Stimulated activated CD4-positive, alpha-beta T cell treated with anti-CD3 and anti-CD28 coated beads, TNF-alpha, amount 100 ng/mL, for 24 hours (primary cell): ENCODE results near the gene LAMA2.

Experiments
- DNase-seq, 3 experiments: peaks; one replicate each; pipeline ENCODE4 v3.0.0-alpha.2; 2020; ENCODE audit warnings: low read depth in 3 of 3

Gene LAMA2

DNA sequence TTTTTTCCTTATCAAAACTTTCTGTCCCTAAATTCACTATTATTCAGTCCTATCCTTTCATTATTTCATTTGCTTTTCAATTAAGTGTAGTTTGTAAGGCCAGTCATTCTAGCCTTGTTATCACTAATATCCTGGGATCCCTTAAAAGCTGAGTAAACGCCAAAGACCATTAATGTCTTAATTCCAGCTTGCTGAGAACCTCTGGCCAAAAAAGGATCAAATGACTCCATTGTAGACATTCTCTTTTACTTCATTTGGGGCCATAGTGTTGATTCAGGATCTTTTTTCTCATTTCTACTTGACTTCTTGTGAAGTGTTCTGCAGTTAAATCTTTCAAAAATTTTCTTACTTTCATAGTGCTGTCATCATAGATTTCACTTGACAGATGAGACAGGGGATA lies 379.7 kb downstream of the LAMA2 start:
- DNase-seq, result no peak

DNA sequence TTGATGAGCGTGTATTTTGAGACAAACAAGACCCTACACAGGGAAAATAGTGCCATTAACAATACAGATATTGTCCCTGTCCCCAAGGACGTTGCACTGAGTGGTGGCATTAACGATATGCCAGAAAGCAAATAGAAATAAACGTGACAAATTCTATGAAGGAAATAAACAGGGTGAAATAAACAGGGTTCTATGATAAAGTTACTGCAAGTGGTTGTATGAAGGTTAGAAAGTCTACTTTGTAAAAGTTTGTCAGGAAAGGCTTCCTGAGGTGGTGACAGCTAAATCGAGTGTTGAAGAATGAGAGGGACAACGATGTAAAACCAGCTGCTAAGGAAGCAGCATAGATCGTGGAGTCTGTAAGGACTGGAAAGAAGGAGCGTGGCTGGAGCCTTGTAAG lies 380.2 kb downstream of the LAMA2 start:
- no peak for DNase-seq

DNA sequence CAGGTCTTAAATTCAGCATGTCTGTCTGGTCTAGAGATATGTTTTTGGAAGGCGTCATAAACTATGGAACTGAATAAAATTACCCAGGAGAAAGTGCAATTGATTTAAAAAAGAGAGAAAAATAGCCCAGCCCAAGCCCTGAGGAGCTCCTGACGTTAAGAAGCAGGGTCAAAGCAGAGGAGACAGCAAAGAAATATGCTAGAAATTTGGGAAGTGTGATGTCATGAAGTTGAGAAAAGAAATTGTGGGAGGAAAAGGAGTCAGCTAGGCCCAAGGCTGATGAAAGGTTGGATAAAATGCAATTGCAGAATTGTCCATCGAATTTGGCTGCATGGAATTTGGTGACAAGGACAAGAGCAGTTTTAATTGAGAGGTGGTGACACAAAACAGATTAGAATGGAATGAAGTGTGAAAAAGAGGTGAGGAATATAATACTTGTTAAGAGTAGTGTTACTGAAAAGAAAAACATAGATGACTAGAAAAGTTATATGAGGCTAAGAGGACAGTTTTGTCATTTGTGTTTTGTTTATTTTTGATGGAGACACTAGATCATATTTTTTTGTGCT lies 381.6 kb downstream of the LAMA2 start:
- DNase-seq, result no peak

DNA sequence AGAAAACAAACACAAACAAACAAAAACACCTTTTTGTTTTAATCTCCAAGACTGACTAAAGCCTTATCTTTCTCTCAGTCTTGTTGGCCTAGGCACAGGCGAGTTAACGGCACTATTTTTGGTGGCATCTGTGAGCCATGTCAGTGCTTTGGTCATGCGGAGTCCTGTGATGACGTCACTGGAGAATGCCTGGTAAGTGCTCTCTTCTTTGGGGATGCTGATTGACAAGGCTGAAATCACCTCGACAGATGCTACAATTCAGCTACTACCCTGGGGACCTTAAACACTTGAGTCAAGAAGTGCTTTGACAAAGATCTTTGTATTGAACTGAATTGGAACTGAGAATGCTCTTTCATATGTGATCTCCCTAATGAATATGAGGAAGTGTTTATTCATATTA lies 384.1 kb downstream of the LAMA2 start:
- no peak for DNase-seq

DNA sequence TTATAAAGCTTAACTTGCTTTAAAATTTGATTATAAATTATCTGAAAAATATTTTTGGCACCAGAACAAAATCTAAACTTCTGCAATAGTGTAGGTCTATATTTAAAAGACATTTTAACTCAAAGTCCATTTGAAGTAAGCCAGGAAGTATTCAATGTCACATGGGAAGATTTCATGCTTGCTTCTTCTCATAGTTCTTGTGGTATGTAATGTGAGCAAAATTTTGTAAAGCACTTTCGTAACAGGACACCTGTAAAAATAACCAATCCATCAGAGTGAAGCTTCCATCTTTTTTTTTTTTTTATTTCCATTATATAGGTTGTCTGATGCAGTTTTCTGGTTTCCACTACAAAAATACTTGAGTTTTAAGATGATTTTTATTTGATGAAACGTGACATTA lies 386.1 kb downstream of the LAMA2 start:
- DNase-seq, result no peak

DNA sequence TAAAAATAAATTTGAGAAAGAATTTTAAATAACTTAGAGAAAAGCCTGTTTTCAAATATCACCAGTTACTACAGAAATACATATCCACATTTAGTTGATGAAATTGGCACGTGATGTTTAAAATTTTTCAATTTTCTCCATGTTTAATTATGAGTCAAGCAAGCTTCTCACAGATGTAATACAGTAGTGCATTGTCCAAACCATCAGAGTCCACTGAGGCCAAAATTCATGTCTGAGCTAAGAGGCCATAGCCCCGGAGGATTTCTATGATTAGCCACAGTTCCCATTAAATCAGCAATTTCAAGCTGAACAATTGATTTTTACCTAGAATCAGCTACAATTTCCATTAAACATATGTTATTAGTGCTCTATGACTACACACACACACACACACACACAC lies 387.0 kb downstream of the LAMA2 start:
- DNase-seq, result no peak

DNA sequence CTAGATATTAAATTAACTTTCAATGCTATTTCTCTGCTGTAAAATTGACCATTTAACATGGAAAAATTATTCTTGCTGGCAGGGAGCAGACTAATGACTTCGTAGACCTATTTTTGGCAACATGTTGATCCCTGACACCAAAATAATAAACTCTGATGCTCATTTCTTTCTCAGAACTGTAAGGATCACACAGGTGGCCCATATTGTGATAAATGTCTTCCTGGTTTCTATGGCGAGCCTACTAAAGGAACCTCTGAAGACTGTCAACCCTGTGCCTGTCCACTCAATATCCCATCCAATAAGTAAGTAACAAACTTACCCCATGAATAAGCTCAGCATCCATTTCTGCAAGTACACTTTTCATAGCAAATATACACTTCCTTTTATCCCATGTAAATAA lies 387.5 kb downstream of the LAMA2 start:
- DNase-seq, result no peak

DNA sequence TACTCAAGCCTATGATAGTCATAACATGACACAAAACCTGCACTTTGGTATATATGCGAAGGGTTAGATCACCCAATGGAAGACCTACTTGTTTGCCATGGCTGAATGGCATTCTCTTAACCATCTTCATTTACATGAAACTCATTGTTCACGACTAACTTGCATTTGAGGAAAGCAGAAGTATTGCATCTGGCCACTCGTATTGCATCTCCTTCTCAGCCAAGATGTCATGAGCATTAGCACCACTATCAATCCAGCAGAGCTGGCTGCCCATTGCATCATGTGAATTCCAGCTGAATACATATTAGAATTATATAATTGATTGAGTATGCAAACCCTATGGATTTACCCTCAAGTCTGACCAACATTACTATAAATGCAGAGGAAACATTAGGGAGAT lies 390.2 kb downstream of the LAMA2 start:
- no peak for DNase-seq

DNA sequence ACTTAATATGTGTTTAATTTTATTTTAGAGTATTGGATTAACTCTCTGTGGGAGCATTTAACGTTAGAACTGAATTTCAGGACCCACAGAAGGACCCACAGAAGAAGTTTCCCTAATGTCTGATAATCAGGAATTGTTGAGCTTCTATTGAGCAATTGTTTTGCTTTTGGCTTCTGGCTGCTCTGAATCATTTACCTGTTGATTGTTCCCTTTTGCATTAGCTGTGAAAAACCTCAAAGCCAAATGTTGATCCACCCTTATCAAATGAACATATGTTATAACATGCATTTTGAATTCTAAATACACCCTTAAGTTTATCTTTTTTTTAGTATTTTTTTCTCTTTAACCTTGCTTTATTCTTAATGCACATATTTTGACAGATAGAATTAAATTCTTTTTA lies 393.5 kb downstream of the LAMA2 start:
- no peak for DNase-seq

DNA sequence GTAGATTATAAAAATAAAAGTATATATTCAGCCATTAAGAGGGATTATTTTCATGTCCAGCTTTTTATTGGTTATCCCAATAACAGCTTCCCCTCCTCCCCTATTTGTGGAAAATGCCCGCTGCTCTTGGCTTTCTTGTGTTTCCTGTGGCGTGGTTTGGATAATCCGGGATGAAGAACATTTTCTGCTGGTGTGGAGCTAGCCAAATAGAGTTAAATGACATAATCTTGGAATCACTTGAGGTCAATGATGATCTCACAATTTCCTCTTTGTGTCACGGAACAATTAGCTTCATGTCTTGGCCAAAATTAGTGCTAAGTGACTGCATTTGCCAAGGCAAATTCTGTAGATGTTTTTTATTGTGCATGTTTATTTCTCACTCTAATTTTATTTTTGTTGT lies 394.0 kb downstream of the LAMA2 start:
- no peak for DNase-seq

DNA sequence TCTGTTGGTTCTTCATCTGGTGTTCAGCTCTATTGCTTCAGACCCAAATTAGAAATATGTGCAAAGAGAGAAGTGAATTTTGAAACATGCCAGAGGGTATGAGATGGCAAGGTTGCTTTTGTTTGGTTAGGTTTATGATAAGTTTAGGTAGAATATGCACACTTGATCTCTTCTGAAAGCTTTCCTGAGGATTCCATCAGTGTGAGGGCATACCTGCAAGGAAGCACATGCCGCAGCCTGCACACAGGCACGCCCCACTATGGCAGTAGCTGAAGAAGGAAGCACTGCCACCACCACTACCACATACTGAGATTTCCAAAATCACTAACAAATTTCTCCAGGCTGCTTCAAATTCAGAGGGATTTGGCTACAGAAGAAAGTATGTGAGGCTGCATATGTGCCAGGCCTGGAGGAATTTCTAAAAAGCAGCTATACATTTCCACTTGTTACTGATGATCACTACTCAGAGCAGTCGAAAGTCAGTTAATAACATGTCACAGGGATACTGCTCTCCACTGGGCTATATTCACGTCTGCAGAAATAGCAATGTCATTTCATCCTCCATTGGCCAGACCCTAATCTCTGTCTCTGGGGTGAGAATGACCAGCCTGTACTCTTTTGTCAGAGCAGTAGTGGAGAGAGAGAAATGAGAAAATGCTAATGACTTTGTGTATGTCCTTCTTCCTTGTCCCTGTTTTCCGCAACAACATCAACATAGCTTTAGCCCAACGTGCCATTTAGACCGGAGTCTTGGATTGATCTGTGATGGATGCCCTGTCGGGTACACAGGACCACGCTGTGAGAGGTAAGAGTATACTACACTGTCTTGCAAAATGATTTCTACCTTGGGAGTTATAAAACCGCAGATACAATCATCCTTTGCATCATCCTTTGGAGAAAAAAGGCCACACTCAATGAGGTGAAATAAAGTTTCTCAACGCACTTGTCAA lies 396.7 kb downstream of the LAMA2 start:
- no peak for DNase-seq

DNA sequence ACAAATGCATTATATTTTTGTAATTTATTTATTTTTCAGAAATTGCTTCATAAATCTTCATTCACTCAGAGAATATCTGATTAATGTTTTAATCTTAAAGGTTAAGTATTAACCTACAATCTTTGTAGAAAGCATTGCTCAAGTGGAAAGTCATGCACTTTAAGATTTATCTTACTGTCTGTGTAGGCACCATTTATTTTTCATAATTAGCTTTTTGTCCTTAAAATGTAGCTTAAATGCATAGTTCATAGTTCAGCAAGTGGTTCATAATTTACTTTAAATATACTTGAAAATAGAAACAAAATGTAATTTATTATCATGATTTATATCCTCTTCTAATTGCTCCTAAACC lies 397.3 kb downstream of the LAMA2 start:
- no peak for DNase-seq

DNA sequence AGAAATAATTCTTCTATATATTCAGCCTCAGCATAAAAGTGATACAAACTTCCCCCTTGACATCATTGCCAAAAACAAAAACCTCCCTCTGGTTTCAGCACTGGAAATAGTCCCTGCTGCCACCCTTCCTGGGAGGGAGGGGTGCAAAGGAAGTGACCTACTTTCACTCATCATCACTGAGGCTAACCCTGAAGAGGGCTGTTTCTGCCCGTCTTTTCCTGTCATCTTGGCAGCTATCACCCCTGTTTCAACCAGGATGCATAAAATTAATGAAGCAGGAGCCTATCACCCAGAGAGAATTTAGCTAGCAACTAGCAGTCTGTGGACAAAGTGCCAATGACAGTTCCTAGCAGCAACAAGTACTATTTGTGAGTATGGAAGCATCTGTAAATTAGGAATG lies 397.8 kb downstream of the LAMA2 start:
- peak in 2 of 3 experiments; percentile 7 to 14 for DNase-seq

DNA sequence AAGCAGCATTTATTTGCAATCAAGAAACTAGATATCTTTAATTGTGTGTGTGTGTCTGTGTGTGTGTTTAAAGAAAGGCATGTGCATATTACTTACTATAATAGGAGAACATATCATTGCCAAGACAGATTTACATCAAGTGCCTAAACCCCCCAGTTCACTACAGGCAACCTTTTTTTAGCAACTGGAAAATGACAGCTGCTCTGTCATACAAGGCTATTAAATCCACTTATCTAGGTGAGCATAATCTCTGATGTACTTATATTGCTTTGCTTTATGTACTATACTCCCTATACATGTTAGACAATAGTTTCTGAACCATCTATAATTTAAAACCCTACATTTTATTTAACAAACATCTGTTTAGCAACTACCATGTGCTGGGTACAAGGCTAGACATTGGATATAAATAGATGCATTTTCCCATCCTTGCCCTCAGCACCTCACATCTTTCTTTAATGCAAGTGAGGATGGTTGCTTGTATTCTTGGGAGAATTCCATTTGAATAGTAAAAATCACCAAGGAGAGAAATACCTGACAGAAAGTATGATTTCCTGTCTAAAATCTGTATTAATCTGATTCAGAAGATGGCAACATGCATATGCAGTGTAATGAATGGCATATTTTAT lies 398.3 kb downstream of the LAMA2 start:
- DNase-seq, result no peak

DNA sequence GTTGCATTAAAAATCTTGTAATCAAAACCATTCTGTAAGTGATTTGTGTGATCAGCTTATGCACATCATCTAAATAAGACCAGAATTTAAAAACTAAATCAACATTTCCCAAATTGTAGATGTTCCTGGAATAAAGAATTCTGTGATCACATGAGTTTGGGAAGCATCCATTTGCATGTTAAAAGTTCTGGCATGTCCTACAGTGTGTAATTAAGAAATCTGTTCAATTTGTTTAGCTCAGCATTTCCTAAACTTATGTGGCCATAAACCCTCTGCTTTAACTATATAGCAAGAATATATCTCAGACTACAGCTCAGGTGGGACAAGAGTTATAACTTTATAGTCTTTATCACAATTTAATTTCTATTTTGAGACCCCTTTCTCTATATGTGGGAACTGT lies 399.1 kb downstream of the LAMA2 start:
- no peak for DNase-seq

DNA sequence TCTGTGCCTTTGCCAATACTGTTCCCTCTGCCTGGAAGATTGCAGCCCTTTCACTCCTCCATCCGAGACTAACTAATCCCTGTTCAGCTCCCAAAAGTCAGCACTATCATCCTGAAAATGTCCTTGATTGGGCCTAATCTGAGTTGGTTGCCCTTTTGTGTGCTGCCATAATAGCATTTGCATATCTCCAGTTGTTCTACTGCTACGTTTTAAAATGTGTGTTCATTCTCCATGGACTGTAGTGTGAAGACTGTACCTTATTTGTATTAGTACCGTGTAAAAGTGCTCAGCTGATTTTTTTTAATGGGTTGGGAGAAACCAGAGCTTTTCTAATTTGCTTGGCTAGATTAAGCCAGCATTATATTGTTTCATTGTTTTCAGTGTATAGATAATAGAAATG lies 401.3 kb downstream of the LAMA2 start:
- no peak for DNase-seq

DNA sequence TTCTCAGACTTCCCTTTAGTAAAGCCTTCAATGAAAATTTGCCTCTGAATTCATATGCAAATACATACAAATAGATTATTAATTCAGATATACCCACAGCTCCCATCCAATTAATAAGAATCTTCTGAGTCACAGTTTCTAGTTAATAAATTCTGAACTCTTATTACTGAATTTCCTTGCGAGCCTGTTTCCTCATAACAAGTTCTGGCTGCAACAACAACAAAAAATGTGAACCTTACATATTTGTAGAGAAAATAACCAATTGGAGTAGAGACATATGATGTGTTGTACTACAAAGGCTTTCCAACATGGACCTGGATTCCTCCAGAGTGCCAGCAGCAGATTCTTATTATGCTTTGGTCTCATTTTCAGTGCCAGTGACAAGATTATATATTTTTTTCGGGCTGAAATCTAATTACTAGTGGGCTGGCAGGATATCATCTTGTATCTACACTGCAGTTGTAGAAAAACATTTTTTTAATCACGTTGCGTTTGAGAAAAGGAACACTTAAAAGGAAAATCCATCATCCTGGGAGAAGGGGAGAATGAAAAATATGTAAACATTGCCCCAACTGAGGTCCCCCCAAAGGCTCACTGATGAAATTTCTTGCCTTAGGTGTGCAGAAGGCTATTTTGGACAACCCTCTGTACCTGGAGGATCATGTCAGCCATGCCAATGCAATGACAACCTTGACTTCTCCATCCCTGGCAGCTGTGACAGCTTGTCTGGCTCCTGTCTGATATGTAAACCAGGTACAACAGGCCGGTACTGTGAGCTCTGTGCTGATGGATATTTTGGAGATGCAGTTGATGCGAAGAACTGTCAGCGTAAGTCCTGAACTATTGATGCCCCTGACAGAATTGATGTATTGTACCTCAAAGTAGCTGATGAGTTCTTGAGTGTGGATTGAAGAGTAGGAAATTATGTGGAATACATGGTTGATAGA lies 404.6 kb downstream of the LAMA2 start:
- no peak for DNase-seq

DNA sequence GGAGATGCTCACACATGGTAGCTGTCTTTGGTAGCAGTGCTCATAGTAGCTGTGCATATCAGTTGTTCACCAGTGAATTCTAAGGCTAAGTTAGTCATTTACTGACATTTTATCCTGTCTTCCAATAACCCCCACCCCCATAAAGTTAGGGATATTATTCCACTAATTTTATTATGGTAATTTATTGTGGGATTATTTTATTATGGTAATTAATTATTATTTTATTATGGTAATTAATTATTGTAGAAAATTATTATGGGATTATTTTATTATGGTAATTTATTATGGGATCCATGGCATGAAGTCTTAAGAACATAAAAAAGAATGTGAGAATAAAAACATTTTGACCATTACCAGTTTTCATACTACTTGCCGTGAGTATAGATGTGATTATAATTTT lies 406.5 kb downstream of the LAMA2 start:
- no peak for DNase-seq

DNA sequence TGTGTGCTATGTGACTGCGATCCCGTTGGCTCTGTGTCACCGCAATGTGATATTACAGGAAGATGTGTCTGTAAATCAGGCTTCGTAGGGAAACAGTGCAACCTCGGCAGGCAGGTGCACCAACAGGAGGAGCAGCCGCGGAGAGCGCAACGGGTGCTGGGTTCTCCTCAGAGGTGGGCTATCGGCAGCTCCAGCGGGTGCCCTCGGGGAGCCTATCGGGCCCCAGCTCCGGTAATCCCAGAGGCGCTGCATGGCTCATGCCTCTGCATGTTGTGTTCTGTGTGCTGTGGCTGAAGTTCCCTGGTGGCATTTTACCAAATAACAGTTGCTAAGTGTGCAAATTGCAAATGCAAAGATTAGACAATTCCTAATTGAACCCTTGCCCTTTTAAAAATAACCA lies 409.9 kb downstream of the LAMA2 start:
- no peak for DNase-seq

DNA sequence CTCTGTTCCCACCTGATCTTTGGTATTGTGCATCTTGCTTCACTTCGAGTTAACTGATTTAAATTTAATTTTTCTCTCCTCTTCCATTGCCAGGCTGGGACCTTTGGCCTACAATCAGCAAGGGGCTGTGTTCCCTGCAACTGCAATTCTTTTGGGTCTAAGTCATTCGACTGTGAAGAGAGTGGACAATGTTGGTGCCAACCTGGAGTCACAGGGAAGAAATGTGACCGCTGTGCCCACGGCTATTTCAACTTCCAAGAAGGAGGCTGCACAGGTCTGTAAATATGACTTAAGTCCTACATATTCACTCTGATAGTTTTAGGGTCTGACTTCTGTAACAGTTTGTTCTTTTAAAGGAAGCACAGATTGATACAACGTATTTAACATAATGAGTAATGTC lies 414.7 kb downstream of the LAMA2 start:
- no peak for DNase-seq

DNA sequence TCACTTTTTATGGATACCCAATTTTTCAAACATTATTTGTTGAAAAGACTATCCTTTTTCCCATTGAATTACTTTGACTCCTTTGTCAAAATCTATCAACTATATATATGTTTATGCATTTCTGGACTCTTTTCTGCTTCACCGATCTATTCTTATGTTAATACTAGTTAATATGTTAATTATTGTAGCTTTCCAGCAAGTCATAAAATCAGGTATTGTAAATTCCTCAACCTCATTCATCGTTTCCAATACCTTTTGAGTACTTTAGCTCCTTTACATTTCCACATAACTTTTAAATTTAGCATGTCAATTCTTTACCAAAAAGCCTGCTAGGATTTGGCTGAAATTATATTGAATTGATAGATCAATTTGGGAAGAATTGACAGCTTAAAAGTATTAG lies 419.7 kb downstream of the LAMA2 start:
- no peak for DNase-seq

DNA sequence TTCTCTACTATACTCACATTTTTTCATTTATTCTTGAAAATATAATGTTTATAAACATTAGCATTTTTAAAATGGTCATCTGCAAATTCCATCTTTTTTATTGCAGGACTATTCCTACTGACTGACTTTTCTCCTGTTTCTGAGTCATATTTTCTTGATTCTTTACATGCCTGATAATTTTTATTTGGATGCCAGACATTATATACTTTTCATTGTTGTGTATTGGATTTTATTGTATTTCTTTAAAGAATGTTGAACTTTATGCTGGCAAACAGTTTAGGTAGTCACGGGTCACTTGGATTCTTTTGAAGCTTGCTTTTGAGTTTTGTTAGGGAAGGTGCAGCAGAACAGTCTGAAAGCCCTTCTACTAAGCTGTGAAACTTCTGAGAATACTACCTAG lies 423.9 kb downstream of the LAMA2 start:
- DNase-seq, result no peak
